Mucosa of rectum (tissue), 2 donors: ENCODE results near the gene MMEL1.
"Not testable (repeated sequence)": the region's sequence is repeated elsewhere in the genome, so short reads cannot be mapped to it uniquely, and the experiment has no call there.

Experiments used
- H3K27ac ChIP-seq, 2 donors: one replicate each; pipeline ENCODE4 v1.7.0; 2013; ENCODE audit warnings: inconsistent platforms in 2 of 2, low read depth in 2 of 2, low read length in 2 of 2
- H3K27me3 ChIP-seq, 2 donors: one replicate each; pipeline ENCODE4 v1.7.0; 2013; ENCODE audit warnings: low read length in 2 of 2; ENCODE audit not compliant: control insufficient read depth in 2 of 2, insufficient read depth in 2 of 2
- H3K36me3 ChIP-seq, 2 donors: one replicate each; pipeline ENCODE4 v1.7.0; 2013; ENCODE audit warnings: low read length in 2 of 2; ENCODE audit not compliant: control insufficient read depth in 2 of 2, insufficient read depth in 2 of 2
- H3K4me1 ChIP-seq, 2 donors: one replicate each; pipeline ENCODE4 v1.7.0; 2013; ENCODE audit warnings: low read length in 2 of 2, mild to moderate bottlenecking in 1 of 2; ENCODE audit not compliant: control insufficient read depth in 2 of 2, insufficient read depth in 2 of 2
- H3K4me3 ChIP-seq, 2 donors: one replicate each; pipeline ENCODE4 v1.7.0; 2013; ENCODE audit warnings: low read length in 2 of 2
- H3K9ac ChIP-seq, 2 donors: one replicate each; pipeline ENCODE4 v1.7.0; 2013; ENCODE audit warnings: low read length in 2 of 2, low read depth in 1 of 2, mild to moderate bottlenecking in 1 of 2
- H3K9me3 ChIP-seq, 2 donors: one replicate each; pipeline ENCODE4 v1.7.0; 2013; ENCODE audit warnings: low read length in 2 of 2; ENCODE audit not compliant: control insufficient read depth in 2 of 2
- donor health status: healthy.
- donor health status: Normal muscosa, but diverticular disease.

The MMEL1 gene

DNA sequence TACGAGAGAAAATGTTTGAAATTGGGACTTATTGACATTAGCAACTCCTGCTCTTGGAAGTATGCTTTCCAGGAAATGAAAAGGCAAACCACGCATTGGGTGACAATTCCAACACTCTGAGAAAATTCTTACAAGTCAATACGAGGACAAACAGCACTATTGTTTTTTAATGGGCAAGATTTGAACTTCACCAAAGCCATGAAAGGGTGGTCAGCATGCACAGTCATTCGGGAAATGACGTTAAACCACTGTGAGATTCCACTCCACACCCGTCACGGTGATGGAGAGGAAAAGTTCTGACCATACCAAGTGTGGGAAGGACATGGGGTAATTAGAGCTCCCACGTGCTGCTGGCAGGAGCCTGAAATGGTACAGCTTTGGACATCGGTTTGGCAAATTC lies 58.5 kb downstream of the MMEL1 start:
- no peaks in the 10 kb centered on the region for H3K36me3 ChIP-seq
- H3K9ac ChIP-seq, result no peak overlapping the region
- no peaks in the 10 kb centered on the region for H3K9me3 ChIP-seq
- no peaks in the 10 kb centered on the region for H3K27me3 ChIP-seq
- no peak overlapping the region for H3K4me3 ChIP-seq
- H3K4me1 ChIP-seq, result peaks cover 32% of the 10 kb centered on the region in 2 donors
- H3K27ac ChIP-seq, result peak overlapping the region in 1 of 2 donors; percentile 9

DNA sequence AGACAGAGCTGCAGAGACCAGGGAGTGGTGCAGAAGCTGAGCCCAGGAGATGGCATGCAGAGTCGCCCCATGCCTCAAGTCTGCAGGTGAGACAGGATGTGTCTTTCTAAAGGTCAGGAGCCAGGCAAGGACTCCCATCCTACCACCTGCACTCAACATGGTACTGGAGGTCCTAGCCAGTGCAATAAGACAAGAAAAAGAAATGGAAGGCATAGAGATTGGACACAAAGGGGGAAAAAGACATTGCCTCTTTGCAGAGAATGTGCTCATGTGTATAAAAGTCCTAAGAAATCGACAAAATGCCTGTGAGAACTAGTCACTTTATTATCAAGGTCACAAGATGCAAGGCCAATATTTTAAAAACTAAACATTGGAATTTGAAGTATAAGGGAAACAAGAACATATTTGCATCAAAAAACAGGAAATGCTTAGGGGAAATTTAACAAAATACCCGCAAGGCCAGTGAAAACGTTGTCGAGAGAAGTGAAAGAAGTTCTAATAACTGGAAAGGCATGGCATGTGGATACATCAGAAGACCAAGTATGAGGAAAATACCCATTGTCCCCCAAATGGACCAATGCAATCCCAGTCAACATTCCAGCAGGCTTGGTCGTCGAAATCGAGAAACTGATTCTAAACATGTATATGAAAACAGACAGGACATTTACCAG lies 59.4 kb downstream of the MMEL1 start:
- Histone ChIP-seq H3K4me1 (peaks cover 26 to 27% of the 10 kb centered on the region in 2 donors), H3K9me3 (no peaks in the 10 kb centered on the region), H3K27me3 (no peaks in the 10 kb centered on the region), H3K9ac (no peak overlapping the region), H3K4me3 (no peak overlapping the region), H3K36me3 (no peaks in the 10 kb centered on the region), H3K27ac (no peak overlapping the region)

DNA sequence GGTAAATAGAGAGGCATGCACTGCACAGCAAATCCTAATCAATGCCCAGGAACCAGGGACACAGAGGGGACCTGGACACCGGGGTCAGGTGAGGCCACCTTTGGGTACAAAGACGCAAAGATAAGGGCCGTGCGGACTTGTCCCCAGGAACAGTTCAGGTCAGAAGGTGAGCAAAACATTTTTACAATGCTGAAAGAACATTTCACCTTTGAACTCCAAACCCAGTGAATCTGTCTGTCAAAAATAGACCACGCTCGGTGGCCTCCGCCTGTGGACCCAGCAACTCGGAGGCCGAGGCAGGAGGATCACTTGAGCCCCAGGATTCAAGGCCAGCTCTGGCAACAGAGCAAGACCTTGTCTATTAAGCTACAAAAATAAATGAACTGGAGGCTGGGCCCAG lies 61.5 kb downstream of the MMEL1 start:
- Histone ChIP-seq H3K4me1 (peaks cover 13 to 14% of the 10 kb centered on the region in 2 donors), H3K36me3 (no peaks in the 10 kb centered on the region), H3K9ac (no peak overlapping the region), H3K9me3 (no peaks in the 10 kb centered on the region), H3K27ac (no peak overlapping the region), H3K4me3 (no peak overlapping the region), H3K27me3 (no peaks in the 10 kb centered on the region)

DNA sequence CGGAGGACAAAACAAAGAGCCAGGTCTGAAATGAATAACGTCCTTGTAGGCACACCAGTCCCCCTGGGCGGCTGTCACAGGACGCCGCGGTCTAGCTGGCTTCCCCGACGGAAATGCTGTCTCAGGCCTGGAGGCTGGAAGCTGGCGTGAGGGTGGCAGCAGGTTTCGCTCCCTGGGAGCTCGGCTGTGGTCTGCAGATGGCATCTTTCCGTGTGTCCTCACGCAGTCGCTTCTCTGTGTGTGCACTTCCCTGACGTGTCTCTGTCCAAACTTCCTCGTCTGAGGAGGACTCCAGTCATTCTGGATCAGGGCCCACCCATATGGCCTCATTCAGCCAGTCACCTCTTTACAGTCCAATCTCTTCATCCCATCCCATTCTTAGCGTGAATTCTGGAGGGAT lies 62.5 kb downstream of the MMEL1 start:
- Histone ChIP-seq H3K27ac (no peak overlapping the region), H3K36me3 (no peaks in the 10 kb centered on the region), H3K4me1 (peaks cover 6 to 12% of the 10 kb centered on the region in 2 donors), H3K4me3 (no peak overlapping the region), H3K9me3 (no peaks in the 10 kb centered on the region), H3K9ac (no peak overlapping the region), H3K27me3 (no peaks in the 10 kb centered on the region)

DNA sequence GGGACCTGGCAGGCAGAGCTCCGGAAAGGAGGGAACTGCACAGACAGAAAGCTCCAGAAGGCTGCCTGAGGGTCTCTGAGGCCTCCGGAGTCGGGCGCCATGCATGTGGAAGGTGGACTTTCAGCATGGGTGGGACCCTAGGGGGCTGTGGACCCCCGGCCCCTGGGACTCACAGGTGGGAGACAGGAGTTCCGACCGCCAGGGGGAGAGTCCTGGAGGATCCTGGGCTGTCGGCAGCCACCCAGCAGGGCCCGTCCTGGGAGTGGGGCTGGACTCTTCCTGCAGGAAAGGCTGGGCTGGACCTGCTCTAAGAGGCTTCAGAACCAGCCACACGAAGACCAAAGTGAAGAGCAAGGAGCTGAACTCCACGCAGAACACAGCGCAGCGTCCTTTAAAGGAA lies 63.1 kb downstream of the MMEL1 start:
- H3K4me3 ChIP-seq, H3K36me3 ChIP-seq, H3K27ac ChIP-seq, H3K9me3 ChIP-seq, H3K9ac ChIP-seq, H3K27me3 ChIP-seq: not testable (repeated sequence)
- peaks cover 8 to 13% of the 10 kb centered on the region in 2 donors for H3K4me1 ChIP-seq

DNA sequence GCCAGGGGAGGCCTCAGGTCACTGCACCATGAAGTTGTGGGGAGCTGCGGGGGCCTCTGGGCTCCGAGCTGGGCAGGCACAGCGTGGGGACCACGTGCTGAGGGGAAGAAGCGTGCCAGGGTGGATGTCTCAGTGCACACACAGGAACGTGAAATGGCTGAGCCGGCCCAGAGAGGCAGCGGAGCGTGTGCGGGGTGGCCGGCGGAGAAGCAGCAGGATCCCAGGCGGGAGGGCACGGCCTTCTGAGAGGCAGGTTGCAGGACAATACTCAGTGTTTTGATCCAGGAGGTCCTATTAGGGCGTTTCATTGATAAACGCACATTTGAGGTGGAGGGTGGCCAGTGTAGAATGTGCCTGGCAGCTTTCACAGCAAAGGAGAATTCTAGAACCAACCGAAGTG lies 63.8 kb downstream of the MMEL1 start:
- Histone ChIP-seq H3K9me3 (no peaks in the 10 kb centered on the region), H3K27ac (no peak overlapping the region), H3K4me1 (peaks cover 13 to 20% of the 10 kb centered on the region in 2 donors), H3K27me3 (no peaks in the 10 kb centered on the region), H3K36me3 (no peaks in the 10 kb centered on the region), H3K9ac (no peak overlapping the region), H3K4me3 (no peak overlapping the region)

DNA sequence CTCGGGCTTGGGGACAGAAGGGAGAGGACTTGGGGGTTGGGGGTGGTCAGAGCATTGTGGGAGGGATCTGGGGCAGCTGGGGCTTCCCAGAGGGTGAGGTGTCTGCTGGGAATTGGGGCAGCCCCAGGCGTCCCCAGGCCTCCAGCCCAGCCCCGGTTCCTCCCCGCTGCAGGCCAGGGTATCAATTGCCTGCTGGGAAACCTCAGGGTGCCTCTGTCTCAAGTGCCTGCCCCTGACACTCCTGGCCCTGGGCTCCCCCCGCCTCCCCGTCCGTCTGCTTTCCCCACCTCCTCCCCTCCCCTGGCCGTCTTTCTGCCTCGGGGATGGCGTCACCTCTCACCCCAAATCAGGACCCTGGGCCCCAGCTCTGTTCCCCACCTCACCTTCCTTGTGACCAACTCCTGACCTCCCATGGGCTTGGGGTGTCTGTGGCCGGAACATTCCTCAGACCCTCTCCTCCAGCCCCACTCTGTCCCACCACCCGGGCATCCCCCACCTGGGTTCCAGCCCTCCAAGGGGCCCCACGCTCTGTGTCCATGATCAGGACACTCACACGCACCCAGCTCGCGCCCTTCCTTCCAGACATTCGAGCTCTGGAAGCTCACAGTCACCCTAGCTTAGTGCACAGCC lies 64.5 kb downstream of the MMEL1 start:
- not testable (repeated sequence) for H3K9me3 ChIP-seq, H3K27ac ChIP-seq, H3K27me3 ChIP-seq, H3K9ac ChIP-seq, H3K36me3 ChIP-seq, H3K4me3 ChIP-seq
- peaks cover 13 to 22% of the 10 kb centered on the region in 2 donors for H3K4me1 ChIP-seq

DNA sequence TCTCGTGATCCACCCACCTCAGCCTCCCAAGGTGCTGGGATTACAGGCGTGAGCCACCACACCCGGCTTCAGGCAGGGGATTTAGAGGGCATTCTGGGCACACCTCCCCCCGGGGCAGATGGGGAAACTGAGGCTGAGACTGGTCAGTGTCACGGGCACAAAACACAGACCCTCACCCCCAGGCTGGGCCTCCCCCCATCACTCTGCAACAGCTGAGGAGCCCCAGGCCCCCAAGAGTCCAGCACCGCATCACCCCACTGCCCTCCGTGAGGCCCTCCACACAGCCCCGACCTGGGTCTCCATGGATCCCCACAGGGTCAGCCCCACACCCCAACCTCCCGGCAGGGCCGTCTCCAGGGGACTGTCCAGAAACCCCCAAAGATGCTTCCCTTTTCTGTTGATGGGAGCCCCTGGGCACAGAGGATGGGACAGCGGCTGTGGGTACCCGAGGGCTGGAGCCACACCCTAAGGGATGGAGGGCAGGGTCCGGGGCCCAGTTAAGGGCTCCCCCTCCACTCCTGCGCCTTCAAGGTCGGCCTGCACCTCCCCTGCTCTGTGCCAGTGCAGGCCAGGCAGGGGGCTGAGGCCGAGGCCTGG lies 65.6 kb downstream of the MMEL1 start:
- H3K27me3 ChIP-seq, result no peaks in the 10 kb centered on the region
- H3K36me3 ChIP-seq, result peaks cover 5 to 14% of the 10 kb centered on the region in 2 donors
- H3K9me3 ChIP-seq, result no peaks in the 10 kb centered on the region
- no peak overlapping the region for H3K27ac ChIP-seq
- no peak overlapping the region for H3K9ac ChIP-seq
- peaks cover 10 to 22% of the 10 kb centered on the region in 2 donors for H3K4me1 ChIP-seq
- no peak overlapping the region for H3K4me3 ChIP-seq

DNA sequence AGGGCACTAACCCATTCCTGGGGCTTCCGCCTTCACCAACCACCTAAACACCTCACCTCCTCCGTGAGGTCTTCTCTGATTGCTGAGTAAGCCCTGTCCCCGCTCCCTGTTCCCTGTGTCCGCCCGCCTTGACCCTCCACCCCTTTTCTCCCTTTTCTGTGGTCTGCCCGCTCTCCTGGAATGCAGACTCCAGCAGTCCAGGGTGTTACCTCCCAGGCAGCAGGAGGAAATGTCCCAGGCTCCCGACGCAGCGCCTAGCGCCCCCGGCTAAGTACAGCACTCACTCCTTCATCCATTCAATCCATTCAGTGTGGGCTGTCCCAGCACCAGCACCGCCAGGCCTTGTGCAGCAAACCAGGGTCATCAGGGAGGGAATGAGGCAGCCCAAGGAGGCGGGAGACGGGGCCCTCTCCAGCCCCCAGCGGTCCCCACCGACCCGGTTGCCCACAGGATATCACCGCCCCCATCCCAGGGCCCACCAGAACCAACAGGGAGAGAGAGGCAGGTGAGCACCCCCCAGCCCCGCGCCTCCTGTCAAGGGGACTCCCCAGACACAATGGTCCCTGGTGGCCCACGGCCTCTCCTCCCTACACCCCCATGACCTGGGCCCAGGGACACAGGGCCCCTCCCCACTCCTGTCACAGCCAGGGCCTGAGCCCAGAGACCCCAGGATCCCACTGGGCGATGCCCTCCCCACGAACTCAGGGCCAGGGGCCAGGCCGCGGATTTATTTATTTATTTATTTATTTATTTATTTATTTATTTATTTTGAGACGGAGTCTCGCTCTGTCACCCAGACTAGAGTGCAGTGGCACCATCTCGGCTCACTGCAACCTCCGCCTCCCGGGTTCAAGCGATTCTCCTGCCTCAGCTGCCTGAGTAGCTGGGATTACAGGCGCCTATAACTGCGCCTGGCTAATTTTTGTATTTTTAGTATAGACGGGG lies 66.4 kb downstream of the MMEL1 start:
- Histone ChIP-seq H3K4me1 (peaks cover 10 to 22% of the 10 kb centered on the region in 2 donors), H3K27ac (no peak overlapping the region), H3K9me3 (no peaks in the 10 kb centered on the region), H3K4me3 (no peak overlapping the region), H3K9ac (peak overlapping the region in 1 of 2 donors; percentile 56), H3K27me3 (no peaks in the 10 kb centered on the region), H3K36me3 (peaks cover 5 to 18% of the 10 kb centered on the region in 2 donors)
